ENCODE results near the gene SAMHD1. TPM values are rescaled to one million over a fixed set of nuclear protein-coding genes. Genes with fewer than 3 reads are reported as not detected.
"Not testable (repeated sequence)": the region's sequence is repeated elsewhere in the genome, so short reads cannot be mapped to it uniquely, and the experiment has no call there.

Gene SAMHD1
- total RNA-seq, 1 donor from 2014 or later, result 52.2 TPM

DNA sequence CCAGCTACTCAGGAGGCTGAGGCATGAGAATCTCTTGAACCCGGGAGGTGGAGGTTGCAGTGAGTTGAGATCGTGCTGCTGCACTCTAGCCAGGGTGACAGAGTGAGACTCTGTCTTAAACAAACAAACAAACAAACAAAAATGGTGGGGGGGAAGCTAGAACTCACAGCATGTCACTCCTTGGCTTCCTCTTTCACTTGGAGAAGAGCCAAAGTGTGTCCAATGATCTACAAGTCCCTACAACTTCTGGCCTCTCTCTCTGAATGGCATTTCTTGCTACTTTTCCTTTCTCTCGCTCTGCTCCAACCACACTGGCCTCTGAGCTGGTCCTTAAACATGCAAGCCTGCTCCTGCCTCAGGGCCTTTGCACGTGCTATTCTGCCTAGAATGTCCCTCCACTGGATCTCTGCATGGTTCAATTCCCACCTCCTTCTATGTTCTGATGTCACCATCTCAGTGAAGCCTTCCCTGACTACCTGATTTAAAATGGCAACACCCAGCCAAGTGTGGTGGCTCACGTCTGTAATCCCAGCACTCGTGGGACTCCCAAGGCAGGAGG, 67.5 kb downstream of the SAMHD1 start:
- no peak for ATAC-seq
- intact Hi-C loops (cut with DNase I), result no loop called here
- no peak for DNase-seq (ENCODE audit: missing footprints)

- intact Hi-C loops (cut with DNase I), result no loop called here
- ATAC-seq (no peak), DNase-seq (ENCODE audit: missing footprints) (no peak)
These were observed 69.6 kb downstream of the SAMHD1 start for GRCh38 chr20:36881888-36882287.

DNA sequence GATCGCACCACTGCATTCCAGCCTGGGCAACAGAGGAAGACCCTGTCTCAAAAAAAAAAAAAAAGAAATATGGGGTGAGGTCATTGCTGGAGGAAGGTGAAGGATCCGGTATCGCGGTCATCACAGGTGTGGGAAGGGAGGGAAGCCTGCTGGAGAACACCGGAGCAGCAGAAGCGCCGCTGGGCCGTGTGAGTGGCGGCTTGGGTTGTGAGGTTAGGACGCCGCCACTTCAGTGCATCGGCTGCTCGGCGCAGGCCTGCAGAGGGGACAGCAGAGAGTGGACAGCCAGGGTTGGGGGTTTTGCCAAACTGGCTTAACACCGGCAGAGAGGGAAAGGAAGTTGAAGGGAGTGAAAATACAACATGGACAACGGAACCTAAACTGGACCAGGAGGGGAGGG, 70.2 kb downstream of the SAMHD1 start:
- no peak for ATAC-seq
- intact Hi-C loops (cut with DNase I), result no loop called here
- DNase-seq (ENCODE audit: missing footprints), result no peak

DNA sequence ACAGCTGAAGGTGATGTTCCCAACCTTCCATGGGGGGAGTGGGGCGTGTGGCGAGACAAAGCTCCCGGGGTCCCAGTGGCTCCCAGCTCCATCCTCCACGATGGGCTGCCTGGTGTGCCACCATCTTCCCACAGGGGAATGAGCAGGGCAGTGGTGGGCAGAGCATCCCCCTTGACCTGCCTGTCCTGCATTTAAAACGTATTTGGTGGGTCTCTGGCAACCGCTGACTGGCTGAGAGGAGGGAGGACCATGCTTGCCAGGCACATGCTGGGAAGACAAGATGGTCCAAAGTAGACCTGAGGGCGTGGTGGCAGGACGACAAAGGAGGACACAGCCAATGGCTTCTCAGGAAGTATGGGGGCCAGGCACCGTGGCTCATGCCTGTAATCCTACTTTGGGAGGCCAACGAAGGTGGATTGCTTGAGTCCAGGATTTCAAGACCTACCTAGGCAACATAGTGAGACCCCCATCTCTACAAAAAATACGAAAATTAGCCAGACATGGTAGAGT, 70.7 kb downstream of the SAMHD1 start:
- DNase-seq (ENCODE audit: missing footprints) (no peak), ATAC-seq (no peak)
- intact Hi-C loops (cut with DNase I), result no loop called here

- intact Hi-C loops (cut with DNase I), result no loop called here
- DNase-seq (ENCODE audit: missing footprints) (no peak), ATAC-seq (no peak)
These were observed 72.6 kb downstream of the SAMHD1 start for GRCh38 chr20:36878941-36879340.

- DNase-seq (ENCODE audit: missing footprints) (no peak), ATAC-seq (no peak)
- intact Hi-C loops (cut with DNase I), result no loop called here
These were observed 75.1 kb downstream of the SAMHD1 start for GRCh38 chr20:36876473-36876833.

GRCh38 chr20:36875702-36876472, 75.6 kb downstream of the SAMHD1 start, which contains the start of gene TLDC2:
Gene TLDC2 (plus strand): TSS chr20:36876138. CDS start chr20:36876175, 37 bp downstream.
- no peak for DNase-seq (ENCODE audit: missing footprints)
- ATAC-seq, result no peak
- intact Hi-C loops (cut with DNase I), result no loop called here

GRCh38 chr20:36875093-36875492, 76.4 kb downstream of the SAMHD1 start:
- ATAC-seq; intact Hi-C loops (cut with DNase I); DNase-seq (ENCODE audit: missing footprints): not testable (repeated sequence)

DNA sequence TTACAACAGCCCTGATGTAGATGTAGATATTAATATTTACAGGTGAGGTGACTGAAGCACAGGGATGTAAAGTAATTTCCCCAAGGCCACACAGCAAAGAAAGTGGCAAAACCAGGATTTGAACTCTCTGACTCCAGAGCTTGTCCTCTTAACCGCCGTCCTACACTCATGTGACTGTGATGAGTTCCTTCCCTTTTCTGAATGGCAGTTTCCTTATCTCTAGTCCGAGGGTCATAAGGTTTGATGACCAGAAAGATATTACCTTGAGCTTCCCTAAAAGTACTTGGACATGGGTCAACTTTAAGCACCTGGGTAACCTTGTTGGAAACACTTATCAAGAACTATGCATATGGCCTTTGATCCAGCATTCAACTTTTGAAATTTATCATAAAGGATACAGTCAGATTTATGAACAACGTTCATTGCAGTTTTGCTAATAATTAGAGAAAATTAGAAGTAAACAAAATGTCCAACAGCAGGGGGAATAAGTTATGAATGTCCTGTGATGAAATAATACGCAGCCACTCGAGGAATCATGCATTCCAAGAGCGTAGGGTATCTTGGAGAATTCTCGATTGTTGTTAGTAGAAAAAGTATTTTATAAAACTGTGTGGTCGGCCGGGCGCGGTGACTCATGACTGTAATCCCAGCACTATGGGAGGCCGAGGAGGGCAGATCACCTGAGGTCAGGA, 77.9 kb downstream of the SAMHD1 start:
- ATAC-seq, result no peak
- intact Hi-C loops (cut with DNase I), result no loop called here
- DNase-seq (ENCODE audit: missing footprints), result no peak

DNA sequence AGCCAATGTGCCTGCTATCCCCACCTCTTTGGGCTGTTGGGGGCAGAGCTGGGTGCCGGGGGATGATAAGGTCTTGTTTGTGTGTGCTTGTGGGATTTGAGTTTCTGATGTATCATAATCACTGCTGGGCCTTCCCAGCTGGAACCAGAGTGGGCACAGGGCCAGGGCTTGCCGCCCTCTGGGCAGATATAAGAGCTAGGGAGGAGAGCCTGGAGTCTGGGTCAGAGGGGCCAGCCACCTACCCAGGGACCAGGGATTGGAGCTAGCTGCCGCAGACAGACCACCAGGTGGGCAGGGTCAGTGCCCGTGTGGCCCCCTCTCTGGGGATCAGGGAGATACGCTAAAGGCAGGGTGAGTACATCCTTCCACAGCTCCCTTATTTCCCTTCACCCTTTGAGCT, 78.7 kb downstream of the SAMHD1 start:
- ATAC-seq, result peak; percentile 13
- no peak for DNase-seq (ENCODE audit: missing footprints)
- intact Hi-C loops (cut with DNase I), result no loop called here

DNA sequence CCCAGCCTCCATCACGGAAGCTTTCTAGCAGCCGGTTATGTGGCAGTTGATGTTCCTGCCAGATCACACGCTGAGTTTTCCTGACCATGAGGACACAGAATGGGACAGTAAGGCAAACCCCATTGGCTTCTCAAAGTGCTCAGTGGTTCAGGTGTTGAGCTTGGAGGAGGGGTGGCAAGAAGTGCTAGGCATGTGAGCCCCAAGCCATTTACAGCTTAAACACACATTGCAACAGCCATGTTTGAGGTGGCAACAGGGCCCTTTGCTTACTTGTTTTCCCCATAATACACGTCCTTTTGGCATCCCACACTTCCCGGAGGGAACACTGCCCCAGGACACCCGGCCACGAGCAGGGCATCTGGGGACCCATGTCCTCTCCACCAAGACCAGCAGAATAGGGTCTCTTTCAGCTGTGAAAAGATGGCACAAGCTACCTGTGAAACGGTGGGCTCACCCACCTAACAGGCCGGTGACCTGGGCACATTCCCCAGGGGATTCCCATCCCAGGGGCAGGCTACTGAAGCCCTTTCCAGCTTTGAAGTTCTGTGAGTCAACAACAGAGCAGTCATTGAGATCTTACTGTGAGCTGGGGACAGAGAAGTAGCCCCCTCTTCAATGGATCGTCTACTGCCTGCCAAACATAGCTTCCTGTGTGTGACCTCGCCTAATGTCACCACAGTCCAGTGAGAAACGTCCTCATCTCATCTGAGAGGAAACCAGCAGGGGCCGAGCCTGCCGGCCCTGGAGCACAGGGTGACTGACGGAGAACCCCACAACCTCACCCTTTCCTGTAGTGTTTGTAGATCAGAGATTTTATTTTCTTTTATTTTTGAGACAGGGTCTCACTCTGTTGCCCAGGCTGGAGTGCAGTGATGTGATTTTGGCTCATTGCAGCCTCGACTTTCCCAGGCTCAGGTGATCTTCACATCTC, 79.6 kb downstream of the SAMHD1 start:
- intact Hi-C loops (cut with DNase I), result no loop called here
- ATAC-seq, result no peak
- DNase-seq (ENCODE audit: missing footprints), result no peak

DNA sequence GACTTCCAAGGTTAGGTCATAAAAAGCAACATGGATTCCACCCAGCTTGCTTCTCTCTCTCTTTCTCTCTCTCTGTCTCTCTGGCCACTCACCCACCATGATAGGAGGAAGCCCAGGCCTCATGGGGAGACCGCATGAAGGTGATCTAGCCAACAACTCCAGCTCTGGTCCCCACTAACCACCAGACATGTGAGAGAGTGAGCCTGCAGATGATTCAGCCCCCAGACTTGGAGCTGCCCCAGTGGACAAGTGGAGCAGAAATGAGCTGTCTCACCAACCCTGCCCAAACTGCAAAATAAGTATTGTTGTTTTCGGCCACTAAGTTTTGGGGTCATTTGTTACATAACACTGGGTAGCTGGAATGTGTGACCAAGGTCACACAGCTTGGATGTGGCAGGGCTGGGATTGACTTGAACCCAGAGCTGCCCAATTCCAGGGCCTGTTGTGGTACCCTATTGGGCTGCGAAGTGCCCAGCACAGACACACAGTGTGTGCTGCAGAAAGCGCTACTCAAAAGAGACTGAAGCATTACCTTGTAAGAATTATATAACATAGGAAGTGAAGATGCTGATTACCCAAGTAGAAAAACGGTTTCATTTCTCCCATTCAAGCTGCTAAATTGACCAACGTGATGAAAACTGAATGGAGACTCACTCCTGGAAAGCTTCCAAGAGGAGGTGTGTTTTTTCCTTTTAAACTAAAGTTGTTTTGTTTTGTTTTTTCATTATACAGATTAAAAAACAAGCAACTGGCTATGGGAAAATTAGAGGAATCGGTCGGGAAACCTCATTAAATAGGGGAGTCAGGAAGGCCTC, 84.6 kb downstream of the SAMHD1 start:
- DNase-seq (ENCODE audit: missing footprints) (no peak), ATAC-seq (no peak)
- intact Hi-C loops (cut with DNase I), result loop anchor here (10.0 kb wide), 1 partner anchor 262 kb away; the partner anchor contains the start of gene RAB5IF

DNA sequence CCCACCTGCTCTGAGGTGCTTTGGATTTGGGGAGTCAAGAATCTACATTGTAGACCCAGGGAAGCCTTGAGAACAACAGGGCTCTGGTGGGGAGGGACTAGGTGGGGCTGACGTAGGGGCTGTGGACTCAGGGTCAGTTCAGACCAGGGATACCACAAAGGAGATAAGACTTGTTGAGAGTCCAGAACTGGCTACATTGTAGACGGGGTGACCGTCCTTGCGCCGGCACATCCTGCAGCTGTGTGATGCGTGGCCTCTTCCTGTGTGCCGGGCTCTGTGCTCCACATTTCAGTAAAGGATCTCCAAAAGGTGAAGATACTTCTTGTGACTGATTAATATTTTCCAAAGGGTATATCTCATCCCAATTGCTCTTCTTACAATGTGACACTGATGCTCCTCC, 85.3 kb downstream of the SAMHD1 start:
- intact Hi-C loops (cut with DNase I), result loop anchor here (10.0 kb wide), 1 partner anchor 261 kb away; the partner anchor contains the start of gene RAB5IF
- no peak for DNase-seq (ENCODE audit: missing footprints)
- no peak for ATAC-seq

GRCh38 chr20:36865861-36866149, 85.7 kb downstream of the SAMHD1 start:
- ATAC-seq (no peak), DNase-seq (ENCODE audit: missing footprints) (no peak)
- intact Hi-C loops (cut with DNase I), result loop anchor here (10.0 kb wide), 1 partner anchor 261 kb away; the partner anchor contains the start of gene RAB5IF

DNA sequence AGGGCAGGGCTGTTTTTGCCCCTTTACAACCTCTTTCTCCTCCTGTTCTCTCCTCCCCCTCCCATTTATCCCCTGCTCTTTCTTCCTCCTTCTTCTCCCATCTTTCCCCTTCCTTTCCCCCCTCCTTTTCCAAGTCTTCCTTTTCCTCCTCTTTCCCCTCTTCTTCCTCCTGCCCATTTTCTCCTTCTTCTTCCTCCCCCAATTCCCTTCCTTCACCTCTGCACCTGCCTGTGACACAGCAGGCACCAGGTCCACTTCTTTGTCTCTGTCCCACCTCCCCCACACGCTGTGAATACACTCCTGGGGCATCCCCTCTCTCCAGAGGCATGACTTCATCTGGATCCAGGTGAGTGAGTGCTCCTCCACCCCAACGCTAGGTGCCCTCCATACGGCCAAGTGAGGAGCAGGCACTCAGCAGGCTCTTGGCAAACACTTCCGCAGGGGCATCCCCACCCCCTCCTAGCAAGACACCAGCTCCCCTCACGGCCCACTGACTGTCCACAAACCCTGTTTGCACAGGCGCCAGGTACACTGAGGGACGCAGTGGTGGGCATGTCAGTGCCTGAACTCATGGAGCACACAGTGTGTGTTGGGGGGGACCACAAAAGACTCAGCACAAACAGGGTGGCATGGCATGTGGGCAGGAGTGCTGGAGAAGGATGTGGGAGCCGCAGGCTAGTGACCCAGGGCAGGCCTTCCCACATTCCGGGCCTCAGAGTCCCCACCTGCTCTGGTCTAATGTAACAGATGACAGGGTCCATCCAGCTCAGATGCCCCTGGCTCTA, 86.2 kb downstream of the SAMHD1 start:
- DNase-seq (ENCODE audit: missing footprints) (no peak), ATAC-seq (no peak)
- intact Hi-C loops (cut with DNase I), result loop anchor here (10.0 kb wide), 1 partner anchor 260 kb away; the partner anchor contains the start of gene RAB5IF

DNA sequence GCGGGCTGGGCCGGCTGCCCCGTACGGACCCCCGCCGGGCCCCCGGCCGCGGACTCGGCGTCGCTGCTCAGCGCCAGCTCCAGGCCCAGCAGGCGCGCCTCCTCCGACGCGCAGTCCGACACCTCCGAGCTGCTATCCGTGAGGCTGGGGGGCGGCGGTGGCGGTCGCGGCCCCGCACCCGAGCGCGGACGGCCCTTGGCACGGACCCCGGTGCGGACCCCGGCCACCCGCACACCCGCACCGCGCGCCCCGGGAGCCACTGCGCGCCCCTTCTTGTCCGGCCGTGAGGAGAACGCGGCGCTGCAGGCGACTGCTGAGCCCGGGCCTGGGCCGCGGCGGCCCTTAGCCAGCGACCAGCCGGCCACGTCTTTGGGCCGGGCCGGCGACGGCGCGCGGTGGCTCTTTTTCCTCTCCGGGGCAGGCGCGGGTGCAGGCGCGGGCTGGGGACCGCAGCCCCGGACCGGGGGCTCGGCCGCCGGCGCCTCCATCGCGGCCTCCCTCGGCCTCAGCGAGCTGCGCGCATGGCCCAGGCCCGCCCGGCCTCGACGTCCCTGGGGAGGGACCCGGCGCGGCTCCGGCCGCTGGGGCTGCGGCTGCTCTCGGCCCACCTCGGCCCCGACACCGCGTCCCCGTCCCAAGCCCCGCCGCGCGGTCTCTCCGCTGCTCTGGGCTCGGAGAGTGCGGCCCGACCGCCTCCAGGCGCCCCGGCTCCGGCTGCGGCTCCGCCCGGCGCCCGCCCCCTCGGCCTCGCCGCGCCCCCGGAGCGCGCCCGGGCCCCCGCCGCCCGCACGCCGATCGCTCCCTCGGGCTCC, 88.4 kb downstream of the SAMHD1 start:
- DNase-seq (ENCODE audit: missing footprints), result peak; percentile 78
- intact Hi-C loops (cut with DNase I), result loop anchor here (2.0 to 10.0 kb wide), 4 partner anchors 32 to 258 kb away; partner anchors contain the start of gene RAB5IF
- ATAC-seq, result no peak
